HG03175 (cell line): Measurements from ENCODE around the gene ZNRF1.

Experiments
- ATAC-seq: cut with Tn5 transposase; IDR thresholded peaks from one replicate; pipeline ENCODE4 v1.9.1; 2021; ENCODE audit warnings: mild to moderate bottlenecking, moderate library complexity; ENCODE audit not compliant: unreplicated experiment

Gene ZNRF1

GRCh38 chr16:75138636-75139035, 139.8 kb downstream of the ZNRF1 start:
- peak; percentile 46 for ATAC-seq

- no peak for ATAC-seq
Measured at GRCh38 chr16:75139498-75139897, 140.7 kb downstream of the ZNRF1 start.

- ATAC-seq = no peak
Measured at GRCh38 chr16:75143941-75144340, 145.1 kb downstream of the ZNRF1 start.

- no peak for ATAC-seq
Measured at GRCh38 chr16:75147968-75148310, 149.1 kb downstream of the ZNRF1 start.

- peak; percentile 90 for ATAC-seq
Measured at GRCh38 chr16:75148311-75149195, 149.7 kb downstream of the ZNRF1 start, which contains the start of gene ZFP1. ZFP1 (plus strand) TSS chr16:75148524; CDS start chr16:75152952, 4,428 bp downstream.

- ATAC-seq = no peak
Measured at GRCh38 chr16:75151798-75152197, 153.0 kb downstream of the ZNRF1 start.

GRCh38 chr16:75152635-75153034, 153.8 kb downstream of the ZNRF1 start:
- no peak for ATAC-seq

GRCh38 chr16:75160386-75160785, 161.6 kb downstream of the ZNRF1 start:
- ATAC-seq = no peak
